ELR (cell line): ENCODE results near the gene CEND1.

Experiments used
- DNase-seq: peaks from one replicate; pipeline ENCODE4 v3.0.0-alpha.2; 2015; ENCODE audit warnings: low read depth

The CEND1 gene

GRCh38 chr11:827146-827896 is 37.4 kb upstream of the CEND1 start:
- no peak for DNase-seq

DNA sequence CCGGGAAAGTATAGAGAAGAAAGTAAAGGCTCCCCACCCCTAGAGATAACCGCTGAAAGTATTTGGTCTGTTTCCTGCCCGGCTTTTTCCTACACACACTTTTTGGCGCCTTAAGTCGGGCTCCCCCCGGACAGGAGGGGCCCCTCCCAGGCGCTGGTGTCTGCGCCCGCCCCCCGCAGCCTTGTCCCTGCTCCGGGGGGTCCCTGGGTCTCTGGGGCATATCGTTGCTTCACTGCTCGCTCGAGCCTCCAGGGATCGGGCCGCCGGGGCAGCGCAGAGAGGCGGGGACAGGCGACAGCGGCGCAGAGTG is 36.9 kb upstream of the CEND1 start:
- DNase-seq: no peak

- no peak for DNase-seq
These were observed 36.3 kb upstream of the CEND1 start for GRCh38 chr11:826227-826621.

DNA sequence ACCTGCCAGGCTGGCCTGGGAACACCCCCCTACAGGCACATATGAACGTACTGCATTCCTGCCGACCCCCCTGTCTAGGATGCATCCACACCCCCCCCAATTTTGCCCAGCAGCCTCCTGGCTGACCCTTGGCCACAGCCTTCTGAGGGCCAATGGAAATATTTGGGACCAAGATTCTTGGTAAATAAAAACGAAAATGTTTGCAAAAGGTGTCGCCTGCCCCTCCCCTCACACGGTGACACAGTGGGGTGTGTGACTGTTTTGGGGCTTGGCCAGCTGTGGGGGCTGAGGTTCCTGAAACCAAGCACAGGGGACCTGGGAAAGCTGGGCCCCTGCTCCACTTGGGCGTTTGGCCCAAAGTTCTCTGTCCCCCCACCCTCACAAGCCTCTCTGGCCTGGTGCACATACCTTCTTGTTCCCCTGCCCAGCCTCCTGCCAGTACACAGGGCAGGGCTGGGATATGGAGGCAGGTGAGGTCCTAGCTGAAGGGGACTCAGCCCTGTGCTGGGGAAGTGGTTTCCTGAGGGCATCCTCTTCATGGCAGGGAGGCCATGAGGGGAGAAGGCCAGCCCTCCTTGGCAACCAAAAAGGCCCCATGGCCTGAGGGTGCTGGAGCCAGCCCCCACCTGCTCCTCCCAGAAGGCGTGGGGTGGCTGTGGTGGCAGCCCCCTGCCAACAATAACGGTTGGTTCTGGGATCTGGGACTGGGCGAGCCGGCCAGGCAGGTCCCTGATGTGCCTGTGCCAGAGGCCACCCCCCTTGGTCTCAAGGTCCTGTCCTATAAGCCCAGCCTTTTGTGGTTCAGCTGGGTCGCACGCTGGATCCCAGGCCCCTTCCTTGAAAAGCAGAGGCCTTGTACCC is 35.7 kb upstream of the CEND1 start:
- no peak for DNase-seq

- no peak for DNase-seq
These were observed 35.1 kb upstream of the CEND1 start for GRCh38 chr11:824942-825341.

DNA sequence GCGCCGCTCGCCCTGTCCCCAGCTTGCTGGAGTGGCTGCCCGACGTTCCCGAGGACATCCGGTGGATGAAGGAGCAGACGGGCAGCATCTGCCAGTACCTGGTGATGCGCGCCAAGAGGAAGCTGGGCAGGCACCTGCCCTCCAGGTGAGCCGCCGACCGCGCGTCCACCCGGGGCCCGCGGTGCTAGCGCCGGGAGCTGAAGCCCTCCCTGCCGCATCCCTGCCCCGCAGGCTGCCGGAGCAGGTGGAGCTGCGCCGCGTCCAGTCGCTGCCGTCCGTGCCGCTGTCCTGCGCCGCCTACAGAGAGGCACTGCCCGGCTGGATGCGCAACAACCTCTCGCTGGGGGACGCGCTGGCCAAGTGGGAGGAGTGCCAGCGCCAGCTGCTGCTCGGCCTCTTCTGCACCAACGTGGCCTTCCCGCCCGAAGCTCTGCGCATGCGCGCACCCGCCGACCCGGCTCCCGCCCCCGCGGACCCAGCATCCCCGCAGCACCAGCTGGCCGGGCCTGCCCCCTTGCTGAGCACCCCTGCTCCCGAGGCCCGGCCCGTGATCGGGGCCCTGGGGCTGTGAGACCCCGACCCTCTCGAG is 34.5 kb upstream of the CEND1 start:
- no peak for DNase-seq

- no peak for DNase-seq
These were observed 33.8 kb upstream of the CEND1 start for GRCh38 chr11:823441-824291.

DNA sequence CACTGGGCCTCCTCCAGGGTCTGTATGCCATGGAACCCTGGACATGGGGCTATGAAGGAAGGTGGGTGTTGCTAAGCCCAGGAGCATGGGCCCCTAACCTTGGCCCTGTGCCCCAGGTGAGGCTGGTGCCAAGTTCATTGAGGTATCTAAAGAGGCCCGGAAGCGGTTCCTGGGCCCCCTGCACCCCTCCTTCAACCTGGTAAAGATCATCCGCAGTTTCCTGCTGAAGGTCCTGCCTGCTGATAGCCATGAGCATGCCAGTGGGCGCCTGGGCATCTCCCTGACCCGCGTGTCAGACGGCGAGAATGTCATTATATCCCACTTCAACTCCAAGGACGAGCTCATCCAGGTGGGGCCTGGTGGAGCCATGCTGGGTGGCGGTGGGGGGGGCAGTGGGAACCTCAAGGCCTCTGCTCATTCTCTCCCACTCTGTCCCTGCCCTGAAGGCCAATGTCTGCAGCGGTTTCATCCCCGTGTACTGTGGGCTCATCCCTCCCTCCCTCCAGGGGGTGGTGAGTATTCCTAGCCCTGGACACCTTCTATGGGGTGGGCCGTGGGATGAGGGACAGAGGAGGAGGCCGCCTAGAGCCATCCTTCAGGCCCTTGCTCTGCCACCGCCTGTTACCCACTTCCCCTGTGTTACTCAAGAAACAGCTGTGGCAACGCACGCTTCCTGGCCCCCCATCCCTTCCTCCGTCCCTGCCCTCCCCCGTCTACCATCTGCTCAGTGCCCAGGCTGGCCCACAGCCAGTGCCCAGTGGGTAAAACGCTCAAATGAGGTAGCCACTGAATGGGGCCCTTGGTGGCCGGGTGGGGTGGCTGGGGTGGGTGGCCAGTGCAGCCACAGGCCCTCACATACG is 31.9 kb upstream of the CEND1 start:
- no peak for DNase-seq

GRCh38 chr11:820655-821511 is 31.0 kb upstream of the CEND1 start:
- DNase-seq: peak; percentile 65

DNA sequence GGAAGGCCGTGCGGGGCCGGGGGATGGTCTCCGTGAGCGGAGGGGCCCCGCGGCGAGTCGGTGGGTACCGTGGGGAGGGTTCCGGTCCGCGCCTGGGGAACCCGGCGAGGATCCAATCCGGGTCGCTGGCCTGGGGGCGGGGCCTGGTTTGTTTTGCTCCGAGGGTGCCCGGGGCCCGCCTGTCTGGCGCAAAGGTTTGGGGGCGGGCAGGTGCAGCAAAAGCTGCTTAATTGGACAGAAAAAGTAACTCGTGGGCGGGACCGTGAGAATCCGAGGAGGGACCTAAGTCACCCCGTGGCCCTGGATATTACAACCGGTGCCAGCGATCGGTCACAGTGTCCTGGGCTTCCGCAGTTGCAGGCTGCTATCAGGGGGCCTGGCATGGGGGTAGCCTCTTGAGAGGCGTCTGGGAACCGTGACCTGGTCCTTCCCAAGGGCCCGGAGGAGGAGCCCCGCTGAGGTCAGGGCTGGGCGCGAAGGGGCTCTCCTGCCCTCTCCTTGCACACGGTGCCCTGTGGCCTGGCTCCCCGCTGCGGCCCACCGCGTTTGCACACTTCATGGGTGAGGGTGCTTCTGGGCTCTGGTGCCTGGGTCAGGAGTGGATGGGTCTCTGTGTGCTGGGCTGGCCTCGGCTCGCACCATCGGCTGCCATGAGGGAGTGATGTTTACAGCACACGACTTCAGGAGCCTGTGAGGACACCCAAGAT is 30.2 kb upstream of the CEND1 start:
- DNase-seq: peak; percentile 91

- DNase-seq: peak; percentile 92
These were observed 29.4 kb upstream of the CEND1 start for GRCh38 chr11:819129-819931.

DNA sequence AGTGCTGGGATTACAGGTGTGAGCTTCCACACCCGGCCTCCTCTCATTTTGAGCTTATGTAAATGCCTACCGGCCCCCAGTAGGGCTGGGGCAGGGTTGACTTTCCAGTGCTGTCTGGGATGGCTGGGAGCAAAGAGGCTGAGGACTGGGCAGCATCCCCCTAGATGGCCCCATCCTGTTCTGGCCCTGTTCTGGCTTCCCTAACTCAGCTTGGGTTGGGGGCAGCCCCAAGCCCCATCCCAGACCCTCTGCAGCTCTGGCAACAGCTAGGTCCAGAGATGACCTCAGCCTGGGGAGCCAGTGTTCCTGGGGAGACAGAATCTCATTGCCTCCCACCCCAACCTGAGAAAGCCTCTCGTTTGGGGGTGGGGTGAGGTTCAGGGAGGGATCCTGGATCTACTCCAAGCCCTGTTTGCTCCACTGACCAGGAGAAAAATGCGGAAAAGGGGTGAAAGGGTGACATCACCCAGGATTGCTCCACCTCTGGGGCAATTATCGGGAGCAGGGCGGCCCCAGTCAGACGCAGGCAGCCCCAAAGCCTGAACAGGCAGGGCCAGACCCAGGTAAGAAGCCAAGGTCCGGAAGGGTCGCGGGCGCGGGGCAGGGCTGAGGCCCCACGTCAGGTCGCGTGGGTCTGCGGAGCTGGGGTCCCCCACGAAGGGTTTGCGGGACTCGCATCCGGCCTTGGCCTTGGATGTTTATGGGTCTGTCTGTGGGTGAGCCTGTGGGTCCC is 28.7 kb upstream of the CEND1 start, which contains the start of gene PNPLA2:
Gene PNPLA2, plus strand, starts transcription at position 519 of the 733 bp plus-strand sequence. CDS start 805 bp downstream, outside the sequence.
- peak; percentile 57 for DNase-seq

DNA sequence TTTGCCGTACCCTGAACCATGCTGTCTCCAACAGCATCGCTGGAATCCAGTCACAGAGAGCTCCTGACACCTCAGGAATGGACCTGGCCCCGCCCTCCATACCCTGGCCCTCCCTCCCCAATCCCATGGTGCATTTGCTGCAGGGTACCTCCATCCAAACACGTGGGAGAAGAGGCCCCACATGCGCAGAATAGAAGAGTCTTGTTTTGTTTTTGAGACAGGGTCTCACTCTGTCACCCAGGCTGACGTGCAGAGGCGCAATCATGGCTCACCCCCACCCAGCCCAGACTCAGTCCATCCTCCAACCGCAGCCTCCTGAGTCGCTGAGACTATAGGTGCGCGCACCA is 26.5 kb upstream of the CEND1 start:
- DNase-seq: no peak

- no peak for DNase-seq
These were observed 26.0 kb upstream of the CEND1 start for GRCh38 chr11:815675-816432.

GRCh38 chr11:813456-814096 is 23.7 kb upstream of the CEND1 start:
- no peak for DNase-seq

DNA sequence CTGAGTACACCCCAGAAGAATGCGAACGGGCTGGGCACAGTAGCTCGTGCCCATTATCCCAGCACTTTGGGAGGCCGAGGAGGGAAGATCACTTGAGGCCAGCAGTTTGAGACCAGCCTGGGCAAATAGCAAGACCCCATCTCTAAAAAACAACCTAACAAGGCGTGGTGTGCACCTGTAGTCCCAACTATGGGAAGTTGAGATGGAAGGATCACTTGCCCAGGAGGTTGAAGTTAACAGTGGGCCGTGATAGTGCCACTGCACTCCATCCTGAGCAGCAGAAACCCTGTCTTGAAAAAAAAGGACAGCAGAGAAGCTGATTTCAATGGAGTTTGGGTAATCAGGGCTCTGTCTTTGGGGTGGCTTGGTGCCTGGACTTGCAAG is 23.2 kb upstream of the CEND1 start:
- no peak for DNase-seq

DNA sequence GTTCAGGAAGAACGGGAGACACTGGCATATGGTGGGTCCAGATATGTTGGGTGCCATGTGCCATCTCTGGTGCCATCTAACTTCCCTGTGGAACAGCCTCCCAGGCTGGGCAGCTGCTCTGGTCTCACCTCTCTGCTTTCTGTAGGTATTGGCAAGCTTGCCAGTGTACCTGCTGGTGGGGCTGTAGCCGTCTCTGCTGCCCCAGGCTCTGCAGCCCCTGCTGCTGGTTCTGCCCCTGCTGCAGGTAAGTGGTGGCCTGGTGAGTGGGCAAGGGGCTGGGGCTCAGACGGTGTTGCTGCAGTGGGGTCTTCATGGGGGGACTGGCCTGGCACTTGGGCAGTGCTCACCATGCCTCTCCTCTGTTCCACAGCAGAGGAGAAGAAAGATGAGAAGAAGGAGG is 22.5 kb upstream of the CEND1 start:
- DNase-seq: no peak
